Neuronal stem cell (in vitro differentiated cells): ENCODE results near the gene ULK2. TPM values are rescaled to one million over a fixed set of nuclear protein-coding genes. Genes with fewer than 3 reads are reported as not detected.

Experiments used
- DNase-seq: peaks from one replicate; pipeline ENCODE4 v3.0.0-alpha.2; 2013; ENCODE audit warnings: low spot score
- H2AFZ ChIP-seq: one replicate; pipeline ENCODE4 v1.6.1; 2013; ENCODE audit warnings: mild to moderate bottlenecking, low read length, inconsistent platforms
- H2AK5ac ChIP-seq: 2 replicates; pipeline ENCODE4 v1.6.1; 2013; ENCODE audit warnings: low read depth, mild to moderate bottlenecking, inconsistent platforms, low read length, moderate library complexity, mixed read lengths
- H2BK120ac ChIP-seq: 2 replicates; pipeline ENCODE4 v1.6.1; 2013; ENCODE audit warnings: low read depth, mild to moderate bottlenecking, inconsistent platforms, low read length, moderate library complexity, mixed read lengths
- H2BK12ac ChIP-seq: one replicate; pipeline ENCODE4 v1.6.1; 2013; ENCODE audit warnings: low read length, inconsistent platforms
- H2BK15ac ChIP-seq: 2 replicates; pipeline ENCODE4 v1.6.1; 2013; ENCODE audit warnings: mild to moderate bottlenecking, low read length, inconsistent platforms, mixed read lengths
- H2BK5ac ChIP-seq: one replicate; pipeline ENCODE4 v1.6.1; 2013; ENCODE audit warnings: inconsistent platforms, mild to moderate bottlenecking, low read length, moderate library complexity
- H3K14ac ChIP-seq: one replicate; pipeline ENCODE4 v1.6.1; 2013; ENCODE audit warnings: low read length, inconsistent platforms
- H3K18ac ChIP-seq: 2 replicates; pipeline ENCODE4 v1.6.1; 2013; ENCODE audit warnings: low read length, inconsistent platforms
- H3K23ac ChIP-seq: 2 replicates; pipeline ENCODE4 v1.6.1; 2013; ENCODE audit warnings: low read depth, mild to moderate bottlenecking, mixed read lengths, low read length, inconsistent platforms; ENCODE audit not compliant: poor library complexity
- H3K27ac ChIP-seq: replicated peaks from 3 replicates; pipeline ENCODE4 v1.5.1; 2013; ENCODE audit warnings: low read length, inconsistent platforms
- H3K27me3 ChIP-seq, 3 experiments: 2 replicates each; pipeline ENCODE4 v1.6.1; 2013; ENCODE audit warnings: low read length in 3 of 3, mild to moderate bottlenecking in 2 of 3, inconsistent platforms in 1 of 3, low read depth in 1 of 3, mixed read lengths in 1 of 3, moderate library complexity in 1 of 3; ENCODE audit not compliant: control insufficient read depth in 3 of 3, insufficient read depth in 3 of 3
- H3K36me3 ChIP-seq, 2 donors: replicated peaks in 1 of 2; 2 replicates each; pipeline ENCODE4 v1.6.1; 2013; ENCODE audit warnings: low read length in 2 of 2; ENCODE audit not compliant: control insufficient read depth in 2 of 2, insufficient read depth in 2 of 2
- H3K4ac ChIP-seq: 2 replicates; pipeline ENCODE4 v1.6.1; 2013; ENCODE audit warnings: inconsistent platforms, mild to moderate bottlenecking, low read length, moderate library complexity
- H3K4me1 ChIP-seq, 2 donors: 1 replicate in 1 of 2; 2 replicates in 1 of 2; pipeline ENCODE4 v1.6.1; 2013; ENCODE audit warnings: low read length in 2 of 2, low read depth in 1 of 2; ENCODE audit not compliant: control insufficient read depth in 2 of 2, insufficient read depth in 1 of 2
- H3K4me2 ChIP-seq: one replicate; pipeline ENCODE4 v1.6.1; 2013; ENCODE audit warnings: mild to moderate bottlenecking, low read length, inconsistent platforms; ENCODE audit not compliant: insufficient read depth, poor library complexity, severe bottlenecking
- H3K4me3 ChIP-seq, 2 donors: 2 replicates each; pipeline ENCODE4 v1.5.1; 2013; ENCODE audit warnings: low read length in 2 of 2, mild to moderate bottlenecking in 2 of 2, inconsistent platforms in 1 of 2, moderate library complexity in 1 of 2
- H3K79me1 ChIP-seq: one replicate; pipeline ENCODE4 v1.6.1; 2013; ENCODE audit warnings: low read depth, mild to moderate bottlenecking, inconsistent platforms, low read length, moderate library complexity
- H3K9ac ChIP-seq: one replicate; pipeline ENCODE4 v1.6.1; 2013; ENCODE audit warnings: mild to moderate bottlenecking, low read depth, low read length, inconsistent platforms; ENCODE audit not compliant: poor library complexity
- H3K9me3 ChIP-seq, 2 donors: replicated peaks in 1 of 2; 2 replicates each; pipeline versions ENCODE3 to v1.6.1; 2013; ENCODE audit warnings: low read length in 2 of 2, mild to moderate bottlenecking in 2 of 2, inconsistent platforms in 1 of 2, low read depth in 1 of 2, mixed read lengths in 1 of 2, moderate library complexity in 1 of 2; ENCODE audit not compliant: control insufficient read depth in 2 of 2, insufficient read depth in 1 of 2
- H4K8ac ChIP-seq: one replicate; pipeline ENCODE4 v1.6.1; 2013; ENCODE audit warnings: low read depth, mild to moderate bottlenecking, inconsistent platforms, low read length, moderate library complexity
- H4K91ac ChIP-seq: one replicate; pipeline ENCODE4 v1.6.1; 2013; ENCODE audit warnings: low read length, low read depth, mild to moderate bottlenecking, inconsistent platforms; ENCODE audit not compliant: poor library complexity
- WGBS, 2 donors: extraction: QIAGEN DNeasy Blood & Tissue Kit; methylation state at CpG; one replicate each; pipeline ENCODE4 v1.1.7; 2013; ENCODE audit warnings: missing lambda C conversion rate in 2 of 2, mixed read lengths in 1 of 2; ENCODE audit not compliant: insufficient read length in 2 of 2, insufficient replicate concordance in 1 of 2; ENCODE audit errors: extremely low coverage in 2 of 2; 5-methylcytosine and 5-hydroxymethylcytosine counted together
- polyA plus RNA-seq, 2 experiments: library from polyadenylated mRNA; stranded (reverse); fragments of 200-250 nt; gene quantifications; one replicate each; pipeline ENCODE4 v1.2.3, GENCODE V29; 2013

Gene ULK2
- 18.1 TPM for polyA plus RNA-seq (2013, experiment 1 of 2)
- polyA plus RNA-seq (2013, experiment 2 of 2), result 18.4 TPM

DNA sequence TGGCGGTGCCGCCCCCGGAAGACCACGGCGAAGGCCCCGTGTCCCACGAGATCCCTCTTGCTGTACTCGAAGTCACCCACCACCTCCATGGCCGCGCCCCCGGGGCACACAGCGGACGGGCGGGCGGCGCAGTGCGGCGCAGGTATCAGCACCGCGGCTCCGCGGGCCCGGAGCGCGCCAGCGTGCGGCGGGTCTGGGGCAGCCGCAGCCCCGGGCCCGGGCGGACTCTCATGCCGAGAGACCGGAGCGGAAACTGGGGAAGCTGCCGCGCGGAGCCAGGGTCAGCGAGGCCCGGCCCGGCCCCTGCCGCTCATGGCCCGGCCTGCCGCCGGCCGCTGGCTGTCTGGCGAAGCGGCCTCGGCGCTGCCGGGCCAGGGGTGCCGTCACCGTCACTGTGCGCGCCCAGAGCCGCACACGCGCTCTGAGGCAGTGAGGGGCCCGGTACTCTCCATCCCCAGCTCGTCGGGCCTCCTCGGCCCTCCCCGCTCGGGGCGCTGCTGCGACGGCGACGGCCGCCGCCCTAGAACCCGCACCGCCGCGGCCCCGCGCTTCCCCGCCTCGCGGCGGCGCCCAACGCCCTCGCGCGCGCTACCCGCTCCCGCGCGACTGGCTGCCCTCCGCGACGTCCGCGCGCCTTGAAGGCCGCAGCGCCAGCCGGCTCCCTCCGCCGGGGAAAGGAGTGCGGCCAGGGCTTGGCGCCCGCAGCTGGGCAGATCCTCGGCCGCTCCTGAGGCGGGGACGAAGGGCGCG lies at the start of gene ULK2:
Gene ULK2, minus strand, starts transcription at position 608 of the 750 bp plus-strand sequence. Its CDS starts 519 bp downstream, at position 89.
- Histone ChIP-seq H3K18ac (peak within 1 kb of the TSS; percentile 96), H3K14ac (peak within 1 kb of the TSS; percentile 90), H4K91ac (no peak within 1 kb of the TSS), H3K36me3 (no peaks in the 10 kb centered on the region), H3K27me3 (peaks cover 0 to 7% (median 3%) of the 10 kb centered on the region in 3 experiments), H3K9me3 (peaks cover 0 to 14% of the 10 kb centered on the region in 2 donors), H4K8ac (peak within 1 kb of the TSS; percentile 43), H2BK5ac (peak within 1 kb of the TSS; percentile 87), H2AK5ac (peak within 1 kb of the TSS; percentile 46), H2AFZ (peak within 1 kb of the TSS; percentile 98), H3K27ac (no peak within 1 kb of the TSS), H3K79me1 (no peaks in the 10 kb centered on the region), H3K23ac (peak within 1 kb of the TSS; percentile 85), H2BK15ac (no peak within 1 kb of the TSS), H2BK120ac (peak within 1 kb of the TSS; percentile 87), H3K4me1 (peaks cover 0 to 2% of the 10 kb centered on the region in 2 donors), H3K4me2 (peak within 1 kb of the TSS; percentile 91), H2BK12ac (no peak within 1 kb of the TSS), H3K4me3 (peak within 1 kb of the TSS; percentile 70 to 94), H3K9ac (peak within 1 kb of the TSS; percentile 91), H3K4ac (peak within 1 kb of the TSS; percentile 84)
- peak; percentile 65 for DNase-seq
- no CpG with 5 or more reads among the region's 111 CpGs for WGBS, 2 donors

DNA sequence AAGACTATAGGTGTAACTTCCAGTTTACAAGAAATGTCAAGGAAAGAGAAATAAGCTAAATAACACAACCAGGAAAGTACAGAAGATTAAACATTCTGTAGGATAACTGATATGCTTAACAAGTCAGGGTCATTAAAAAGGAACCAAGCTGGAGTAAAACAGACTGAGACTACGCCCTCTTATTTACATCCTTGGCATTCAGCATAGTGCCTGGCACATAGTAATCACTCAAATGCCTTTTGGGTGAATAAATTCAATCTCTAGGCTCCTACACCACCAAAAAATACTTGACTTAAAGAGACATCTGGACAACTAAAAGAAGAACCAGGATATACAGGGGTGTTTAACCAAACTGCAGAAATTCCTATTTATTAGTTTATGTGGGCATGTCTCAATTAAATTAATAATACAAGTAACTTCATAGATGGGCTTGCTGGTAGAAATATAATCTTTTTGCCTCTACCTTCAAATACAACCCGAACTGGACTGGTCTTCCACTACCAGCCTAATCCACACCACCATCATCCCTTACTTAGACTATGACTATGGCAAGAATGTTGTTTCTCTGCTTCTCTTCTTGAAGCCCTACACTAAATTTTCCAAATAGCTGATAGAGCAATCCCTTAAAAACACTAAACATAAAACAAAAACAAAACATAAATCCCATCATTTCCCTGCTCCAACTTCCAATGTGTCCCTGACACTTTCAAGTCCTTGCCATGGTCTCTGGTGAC lies 47.7 kb upstream of the ULK2 start:
- H3K36me3 ChIP-seq, result peaks cover 18 to 93% of the 10 kb centered on the region in 2 donors
- no peak overlapping the region for H2AFZ ChIP-seq
- H2BK5ac ChIP-seq, result no peak overlapping the region
- H2BK120ac ChIP-seq, result no peak overlapping the region
- no peak overlapping the region for H3K9ac ChIP-seq
- H4K91ac ChIP-seq, result no peak overlapping the region
- H3K27me3 ChIP-seq, result no peaks in the 10 kb centered on the region
- H2BK15ac ChIP-seq, result no peak overlapping the region
- no peak overlapping the region for H3K4ac ChIP-seq
- DNase-seq, result no peak
- H3K14ac ChIP-seq, result no peak overlapping the region
- H3K23ac ChIP-seq, result peak overlapping the region; percentile 17
- no peak overlapping the region for H3K4me2 ChIP-seq
- no peak overlapping the region for H2BK12ac ChIP-seq
- no peak overlapping the region for H2AK5ac ChIP-seq
- no CpG with 5 or more reads among the region's 2 CpGs for WGBS, 2 donors
- H3K27ac ChIP-seq, result no peak overlapping the region
- peak overlapping the region in 1 of 2 donors; percentile 4 for H3K4me3 ChIP-seq
- H3K9me3 ChIP-seq, result no peaks in the 10 kb centered on the region
- no peak overlapping the region for H3K18ac ChIP-seq
- H3K79me1 ChIP-seq, result no peaks in the 10 kb centered on the region
- no peak overlapping the region for H4K8ac ChIP-seq
- H3K4me1 ChIP-seq, result no peaks in the 10 kb centered on the region

DNA sequence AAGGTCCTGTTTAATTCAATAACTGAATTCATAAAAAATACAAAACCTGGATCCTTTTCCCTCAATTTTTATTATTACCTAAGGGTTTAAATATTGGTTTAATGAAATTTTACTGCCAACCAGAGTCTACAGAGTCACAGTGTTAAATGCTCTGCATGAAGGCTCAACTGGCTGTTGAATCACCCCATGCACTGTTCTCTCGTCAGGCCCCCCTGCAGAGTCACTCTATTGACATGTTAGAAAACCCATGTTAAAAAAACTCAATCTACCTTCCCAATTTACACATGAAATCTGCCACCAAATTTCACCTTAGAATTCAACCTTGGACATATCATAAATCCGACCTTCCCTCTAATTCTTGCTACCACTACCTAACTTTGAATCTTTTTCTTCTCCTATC lies 43.3 kb upstream of the ULK2 start:
- H3K4me3 ChIP-seq, result no peak overlapping the region
- H3K27me3 ChIP-seq, result no peaks in the 10 kb centered on the region
- H4K91ac ChIP-seq, result no peak overlapping the region
- no peak overlapping the region for H4K8ac ChIP-seq
- H2BK5ac ChIP-seq, result no peak overlapping the region
- no peak overlapping the region for H2BK120ac ChIP-seq
- H3K9ac ChIP-seq, result no peak overlapping the region
- H3K27ac ChIP-seq, result no peak overlapping the region
- H3K79me1 ChIP-seq, result no peaks in the 10 kb centered on the region
- no peak overlapping the region for H3K14ac ChIP-seq
- H3K9me3 ChIP-seq, result no peaks in the 10 kb centered on the region
- H3K4me2 ChIP-seq, result no peak overlapping the region
- H2BK15ac ChIP-seq, result no peak overlapping the region
- no peak overlapping the region for H3K4ac ChIP-seq
- no peak overlapping the region for H3K23ac ChIP-seq
- no peak overlapping the region for H3K18ac ChIP-seq
- DNase-seq, result no peak
- H2AFZ ChIP-seq, result no peak overlapping the region
- peaks cover 15 to 98% of the 10 kb centered on the region in 2 donors for H3K36me3 ChIP-seq
- H3K4me1 ChIP-seq, result no peaks in the 10 kb centered on the region
- H2AK5ac ChIP-seq, result no peak overlapping the region
- WGBS, 2 donors, result 100% methylated on average over 1 of the region's 2 CpGs; no CpG with 5 or more reads in 1 of the 2 donors
- no peak overlapping the region for H2BK12ac ChIP-seq

DNA sequence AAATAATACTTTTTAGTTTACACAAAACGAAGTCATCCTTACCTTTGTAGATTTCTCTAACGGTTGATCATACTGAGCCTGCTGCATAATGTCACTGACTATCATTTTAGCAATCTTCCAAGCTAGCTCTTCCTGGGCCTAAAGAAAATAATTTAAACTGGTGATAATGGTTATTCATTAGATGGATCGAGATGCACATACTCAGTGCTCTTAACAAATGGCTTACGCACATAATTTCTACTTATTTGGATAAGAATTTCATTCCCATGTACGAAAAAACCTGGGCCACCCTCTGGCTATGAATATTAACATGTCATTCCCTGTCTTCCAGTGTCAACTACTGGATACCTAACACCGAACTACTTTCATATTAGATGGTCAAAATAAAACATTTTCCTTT lies 41.4 kb upstream of the ULK2 start:
- Histone ChIP-seq H3K36me3 (peaks cover 13 to 98% of the 10 kb centered on the region in 2 donors), H2BK5ac (no peak overlapping the region), H3K79me1 (no peaks in the 10 kb centered on the region), H4K8ac (no peak overlapping the region), H3K27ac (no peak overlapping the region), H3K18ac (no peak overlapping the region), H3K4me1 (no peaks in the 10 kb centered on the region), H3K9ac (no peak overlapping the region), H3K27me3 (no peaks in the 10 kb centered on the region), H2BK12ac (no peak overlapping the region), H4K91ac (no peak overlapping the region), H3K9me3 (no peaks in the 10 kb centered on the region), H3K23ac (no peak overlapping the region), H2AFZ (no peak overlapping the region), H2BK15ac (no peak overlapping the region), H2AK5ac (no peak overlapping the region), H3K4me3 (no peak overlapping the region), H3K14ac (no peak overlapping the region), H3K4ac (no peak overlapping the region), H3K4me2 (no peak overlapping the region), H2BK120ac (no peak overlapping the region)
- DNase-seq, result no peak
- WGBS, 2 donors, result no CpG with 5 or more reads among the region's 6 CpGs
